Posterior cingulate gyrus (tissue), 11 donors: Measurements from ENCODE around the gene ATPAF2.
"Not testable (repeated sequence)": the region's sequence is repeated elsewhere in the genome, so short reads cannot be mapped to it uniquely, and the experiment has no call there.

Experiments
- DNase-seq, 10 donors: peaks; one replicate each; pipeline versions ENCODE4 v3.0.0 to v3.0.0-alpha.2; 2020 to 2021; ENCODE audit warnings: mixed read lengths in 3 of 10
- intact Hi-C: fragments of 100-400 bp; cut with DNase I; formaldehyde crosslinking; loops from one replicate; pipeline ENCODE4 v1.15.1; 2023

The ATPAF2 gene

GRCh38 chr17:18017958-18018357, 21.0 kb downstream of the ATPAF2 start:
- peak in 1 of 10 donors; percentile 1 for DNase-seq
- intact Hi-C loops: no loop called here

GRCh38 chr17:18016426-18016825, 22.5 kb downstream of the ATPAF2 start:
- intact Hi-C loops: no loop called here
- DNase-seq: no peak

GRCh38 chr17:18015593-18015992, 23.4 kb downstream of the ATPAF2 start:
- intact Hi-C loops: no loop called here
- peak in 1 of 10 donors; percentile 50 for DNase-seq

- peak in 1 of 10 donors; percentile 51 for DNase-seq
- intact Hi-C loops: no loop called here
These were observed 25.0 kb downstream of the ATPAF2 start for GRCh38 chr17:18014006-18014405.

GRCh38 chr17:18011286-18011685, 27.7 kb downstream of the ATPAF2 start:
- intact Hi-C loops: no loop called here
- DNase-seq: peak in 2 of 10 donors; percentile 61 to 62

GRCh38 chr17:18009609-18010420, 29.2 kb downstream of the ATPAF2 start:
- intact Hi-C loops: no loop called here
- peak in 2 of 10 donors; percentile 41 to 59 for DNase-seq

GRCh38 chr17:18008496-18009268, 30.3 kb downstream of the ATPAF2 start:
- intact Hi-C loops: no loop called here
- DNase-seq: peak in 2 of 10 donors; percentile 1 to 34

- intact Hi-C loops: no loop called here
- DNase-seq: peak in 2 of 10 donors; percentile 50 to 75
These were observed 32.3 kb downstream of the ATPAF2 start for GRCh38 chr17:18006495-18007239.

GRCh38 chr17:18005496-18005895, 33.5 kb downstream of the ATPAF2 start:
- peak in 2 of 10 donors; percentile 5 to 22 for DNase-seq
- intact Hi-C loops: no loop called here

- intact Hi-C loops: no loop called here
These were observed 34.1 kb downstream of the ATPAF2 start for GRCh38 chr17:18004884-18005305.

GRCh38 chr17:18004345-18004744, 34.6 kb downstream of the ATPAF2 start:
- intact Hi-C loops: no loop called here

More at GRCh38 chr17:18004884-18005305, 34.1 kb downstream of the ATPAF2 start:
- peak in 1 of 10 donors; percentile 65 for DNase-seq

GRCh38 chr17:18002171-18002570, 36.8 kb downstream of the ATPAF2 start:
- DNase-seq: no peak
- intact Hi-C loops: no loop called here

More at GRCh38 chr17:18004345-18004744, 34.6 kb downstream of the ATPAF2 start:
- peak in 3 of 10 donors; percentile 45 to 77 (median 74) for DNase-seq

GRCh38 chr17:18000030-18000408, 38.9 kb downstream of the ATPAF2 start:
- intact Hi-C loops: no loop called here
- DNase-seq: peak in 2 of 10 donors; percentile 4 to 8

GRCh38 chr17:17999364-18000029, 39.5 kb downstream of the ATPAF2 start:
- peak in 1 of 10 donors; percentile 43 for DNase-seq
- intact Hi-C loops: no loop called here

GRCh38 chr17:17998934-17999333, 40.0 kb downstream of the ATPAF2 start:
- peak in 2 of 10 donors; percentile 23 to 64 for DNase-seq

GRCh38 chr17:17995887-17996286, 43.1 kb downstream of the ATPAF2 start:
- intact Hi-C loops: not testable (repeated sequence)
- DNase-seq: peak in 2 of 10 donors; percentile 1 to 22

More at GRCh38 chr17:17998934-17999333, 40.0 kb downstream of the ATPAF2 start:
- intact Hi-C loops: no loop called here

GRCh38 chr17:17994271-17995069, 44.5 kb downstream of the ATPAF2 start:
- DNase-seq: peak in 6 of 10 donors; percentile 27 to 85 (median 30)

GRCh38 chr17:17993852-17994251, 45.1 kb downstream of the ATPAF2 start:
- peak in 2 of 10 donors; percentile 39 to 52 for DNase-seq
- intact Hi-C loops: no loop called here

More at GRCh38 chr17:17994271-17995069, 44.5 kb downstream of the ATPAF2 start:
- intact Hi-C loops: no loop called here

- peak in 2 of 10 donors; percentile 11 to 40 for DNase-seq
- intact Hi-C loops: no loop called here
These were observed 45.6 kb downstream of the ATPAF2 start for GRCh38 chr17:17993366-17993765.
